MCF 10A (cell line): ENCODE results near the gene DNM3. TPM values are rescaled to one million over a fixed set of nuclear protein-coding genes. Genes with fewer than 3 reads are reported as not detected.

ENCODE experiments used
- BruUV-seq: library from RNA; stranded (reverse); fragments of 400-500 nt; replicated peaks from 2 replicates; lab custom pipeline; 2021; lab: Mats Ljungman, UMichigan
- CTCF ChIA-PET: fragments of 300-600 bp; sonication (Branson Sonifier 250); formaldehyde crosslinking; extraction: SDS; loops from one replicate; lab custom pipeline; 2021; ENCODE audit warnings: antibody characterized with exemption, inconsistent platforms; lab: Yijun Ruan, JAX
- POLR2A ChIA-PET: fragments of 300-600, 350-650 bp; sonication (Branson Sonifier 250); formaldehyde crosslinking; extraction: SDS; loops from one replicate; lab custom pipeline; 2020; ENCODE audit warnings: antibody characterized with exemption, inconsistent platforms; lab: Yijun Ruan, JAX
- DNase-seq: peaks from one replicate; pipeline ENCODE4 v3.0.0-alpha.2; 2018; ENCODE audit not compliant: unreplicated experiment
- H3K27ac Mint-ChIP-seq: one replicate; pipeline ENCODE4 v1.8.0; 2022; ENCODE audit warnings: mild to moderate bottlenecking, low read depth, mixed read lengths; ENCODE audit not compliant: unreplicated experiment
- H3K27me3 Mint-ChIP-seq: one replicate; pipeline ENCODE4 v1.8.0; 2022; ENCODE audit warnings: mixed read lengths; ENCODE audit not compliant: insufficient read depth, unreplicated experiment
- H3K36me3 Mint-ChIP-seq: one replicate; pipeline ENCODE4 v1.8.0; 2022; ENCODE audit warnings: mild to moderate bottlenecking, moderate library complexity, mixed read lengths; ENCODE audit not compliant: insufficient read depth, unreplicated experiment
- H3K4me1 Mint-ChIP-seq: one replicate; pipeline ENCODE4 v1.8.0; 2022; ENCODE audit warnings: mixed read lengths; ENCODE audit not compliant: insufficient read depth, unreplicated experiment
- H3K4me3 Mint-ChIP-seq: one replicate; pipeline ENCODE4 v1.8.0; 2022; ENCODE audit warnings: mild to moderate bottlenecking, moderate library complexity, mixed read lengths; ENCODE audit not compliant: unreplicated experiment
- H3K9me3 Mint-ChIP-seq: one replicate; pipeline ENCODE4 v1.8.0; 2022; ENCODE audit warnings: mixed read lengths; ENCODE audit not compliant: unreplicated experiment
- intact Hi-C: fragments of 100-400 bp; cut with micrococcal nuclease; formaldehyde crosslinking; loops from 2 replicates; pipeline ENCODE4 v1.14.1; 2022
- total RNA-seq: library from RNA; stranded (reverse); gene quantifications from 2 replicates; pipeline ENCODE4 v1.2.3, GENCODE V29; 2022
- TF ChIP-seq, protein P1 (sequence below): fragments of 200-600 bp; IDR thresholded peaks from one replicate; pipeline ENCODE4 v1.8.0; 2022; ENCODE audit warnings: antibody characterized with exemption, mild to moderate bottlenecking; ENCODE audit not compliant: unreplicated experiment

Gene DNM3
- total RNA-seq, 1 experiment from 2014 or later = 0.68 TPM

DNA sequence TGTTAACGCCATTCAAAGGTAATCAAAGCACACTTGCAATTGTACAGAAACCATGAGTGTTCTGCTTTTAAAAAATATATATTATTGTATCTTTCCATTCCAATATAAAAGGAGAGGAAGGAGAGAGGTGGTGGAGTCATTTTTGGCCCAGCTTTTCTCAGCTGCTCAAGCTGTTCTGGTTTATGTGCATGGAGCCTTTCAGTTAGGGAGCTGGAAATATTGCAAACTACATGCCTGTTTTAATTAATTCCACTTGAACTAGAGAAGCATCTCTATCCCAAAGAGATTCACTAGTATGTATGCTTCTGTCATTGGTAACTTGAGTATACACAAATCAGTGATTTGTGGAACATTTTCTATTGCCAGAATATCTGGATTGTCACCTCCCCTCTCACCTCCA lies 550.7 kb downstream of the DNM3 start:
- POLR2A ChIA-PET = interaction anchor here (0.6 to 1.4 kb wide), 3 partner anchors 33 to 110 kb away, joined by 3 to 5 read pairs (median 4); no protein-coding TSS in a partner anchor

DNA sequence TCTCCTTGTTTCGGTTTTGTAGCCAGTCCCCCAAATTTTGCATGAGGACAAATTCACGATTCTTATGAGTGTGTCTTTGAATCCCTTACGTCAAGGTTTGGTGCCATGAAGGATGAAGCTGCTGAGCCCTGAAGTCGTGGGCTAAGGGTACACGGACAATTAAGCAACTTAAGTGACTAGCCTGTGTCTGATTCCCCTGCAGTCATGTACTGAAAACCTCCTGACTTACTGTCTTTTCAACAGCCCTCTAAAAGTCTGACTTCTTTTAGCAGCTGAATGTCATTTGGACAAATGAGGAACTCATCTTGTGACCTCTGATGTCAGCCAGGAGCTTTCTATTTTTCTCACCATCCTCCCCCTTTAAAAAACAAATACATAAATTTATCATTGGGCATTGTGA lies 552.1 kb downstream of the DNM3 start:
- TF ChIP-seq, protein P1, sequence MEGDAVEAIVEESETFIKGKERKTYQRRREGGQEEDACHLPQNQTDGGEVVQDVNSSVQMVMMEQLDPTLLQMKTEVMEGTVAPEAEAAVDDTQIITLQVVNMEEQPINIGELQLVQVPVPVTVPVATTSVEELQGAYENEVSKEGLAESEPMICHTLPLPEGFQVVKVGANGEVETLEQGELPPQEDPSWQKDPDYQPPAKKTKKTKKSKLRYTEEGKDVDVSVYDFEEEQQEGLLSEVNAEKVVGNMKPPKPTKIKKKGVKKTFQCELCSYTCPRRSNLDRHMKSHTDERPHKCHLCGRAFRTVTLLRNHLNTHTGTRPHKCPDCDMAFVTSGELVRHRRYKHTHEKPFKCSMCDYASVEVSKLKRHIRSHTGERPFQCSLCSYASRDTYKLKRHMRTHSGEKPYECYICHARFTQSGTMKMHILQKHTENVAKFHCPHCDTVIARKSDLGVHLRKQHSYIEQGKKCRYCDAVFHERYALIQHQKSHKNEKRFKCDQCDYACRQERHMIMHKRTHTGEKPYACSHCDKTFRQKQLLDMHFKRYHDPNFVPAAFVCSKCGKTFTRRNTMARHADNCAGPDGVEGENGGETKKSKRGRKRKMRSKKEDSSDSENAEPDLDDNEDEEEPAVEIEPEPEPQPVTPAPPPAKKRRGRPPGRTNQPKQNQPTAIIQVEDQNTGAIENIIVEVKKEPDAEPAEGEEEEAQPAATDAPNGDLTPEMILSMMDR = no peak
- ChIA-PET POLR2A (interaction anchor here (0.6 to 0.8 kb wide), 3 partner anchors 118 to 914 kb away, joined by 3 to 4 read pairs (median 3); no protein-coding TSS in a partner anchor), CTCF (interaction anchor here (0.9 to 8.5 kb wide), 5 partner anchors 17 to 391 kb away, joined by 3 to 135 read pairs (median 7); no protein-coding TSS in a partner anchor)
- intact Hi-C loops = no loop called here
- no peaks in the 10 kb centered on the region for H3K27me3 Mint-ChIP-seq
- no peak for DNase-seq
- no TSS peak for BruUV-seq
- no peaks in the 10 kb centered on the region for H3K9me3 Mint-ChIP-seq
- H3K4me3 Mint-ChIP-seq = no peak overlapping the region
- H3K36me3 Mint-ChIP-seq = peaks cover 10% of the 10 kb centered on the region
- H3K4me1 Mint-ChIP-seq = peaks cover 18% of the 10 kb centered on the region
- H3K27ac Mint-ChIP-seq = no peak overlapping the region

More for the DNA sequence above, 550.7 kb downstream of the DNM3 start:
- H3K27me3 Mint-ChIP-seq = no peaks in the 10 kb centered on the region
- TF ChIP-seq, protein P1 = no peak
- H3K27ac Mint-ChIP-seq = no peak overlapping the region
- no peaks in the 10 kb centered on the region for H3K9me3 Mint-ChIP-seq
- intact Hi-C loops = no loop called here
- no peak for DNase-seq
- no peak overlapping the region for H3K4me3 Mint-ChIP-seq
- CTCF ChIA-PET = interaction anchor here (0.7 to 2.1 kb wide), 4 partner anchors 38 to 584 kb away, joined by 3 to 12 read pairs (median 3); no protein-coding TSS in a partner anchor
- peaks cover 5% of the 10 kb centered on the region for H3K36me3 Mint-ChIP-seq
- peaks cover 12% of the 10 kb centered on the region for H3K4me1 Mint-ChIP-seq
- BruUV-seq = no TSS peak

DNA sequence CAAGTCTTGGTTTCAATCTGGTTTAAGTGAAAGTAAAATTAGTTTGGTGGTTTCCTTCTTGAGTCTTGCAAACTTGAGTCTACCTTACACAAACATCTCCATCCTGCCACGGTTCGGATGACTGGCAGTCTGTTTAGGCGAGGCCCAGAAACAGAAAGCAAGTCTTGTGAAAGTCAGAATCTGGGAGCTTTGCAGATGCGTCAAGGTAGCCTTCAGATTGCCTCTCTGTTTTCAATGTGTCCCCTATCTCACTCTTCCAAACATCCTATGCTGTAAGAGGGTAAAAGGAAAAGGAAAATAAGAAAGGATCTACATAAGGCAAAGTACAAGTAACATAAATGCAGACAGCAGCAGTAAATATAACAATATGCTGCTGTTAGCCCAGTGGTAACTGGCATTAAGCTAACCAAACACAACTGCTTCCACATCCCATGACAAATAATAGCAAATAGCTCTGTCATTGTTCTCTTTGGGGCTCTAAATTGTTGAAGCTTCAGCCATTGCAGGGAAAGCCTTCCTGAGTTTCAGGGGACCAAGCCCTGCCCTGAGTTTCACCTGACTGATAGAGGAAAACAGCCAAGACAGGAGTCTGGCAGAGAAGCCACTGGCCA lies 552.9 kb downstream of the DNM3 start:
- Mint-ChIP-seq H3K4me3 (no peak overlapping the region), H3K36me3 (peaks cover 11% of the 10 kb centered on the region), H3K4me1 (peaks cover 27% of the 10 kb centered on the region), H3K27me3 (no peaks in the 10 kb centered on the region), H3K27ac (peak overlapping the region; percentile 21), H3K9me3 (no peaks in the 10 kb centered on the region)
- CTCF ChIA-PET = interaction anchor here (0.6 to 8.5 kb wide), 18 partner anchors 12 to 595 kb away, joined by 3 to 135 read pairs (median 5); no protein-coding TSS in a partner anchor
- TF ChIP-seq, protein P1 = no peak
- DNase-seq = peak; percentile 34
- POLR2A ChIA-PET = interaction anchor here (0.6 to 1.8 kb wide), 9 partner anchors 18 to 304 kb away, joined by 3 to 5 read pairs (median 4); no protein-coding TSS in a partner anchor
- intact Hi-C loops = no loop called here
- BruUV-seq = no TSS peak

DNA sequence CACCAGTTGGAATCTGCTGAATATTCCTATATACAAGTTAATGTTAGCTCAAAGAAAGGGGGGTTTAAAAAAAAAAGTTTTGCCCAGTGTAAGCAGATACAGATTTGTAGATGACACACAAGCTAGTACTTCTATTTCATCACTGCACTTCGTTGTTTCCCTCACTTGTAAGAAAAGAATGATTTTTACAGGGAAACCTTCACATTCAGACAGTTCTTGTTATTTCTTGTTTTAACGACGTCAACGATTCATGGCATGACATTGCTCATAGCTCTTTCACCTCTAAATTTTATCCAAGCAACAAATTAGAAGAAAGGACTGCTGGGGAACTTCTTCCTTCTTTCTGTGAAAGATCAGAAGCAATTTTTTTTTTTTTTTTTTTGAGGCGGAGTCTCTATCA lies 553.5 kb downstream of the DNM3 start:
- ChIA-PET POLR2A (interaction anchor here (0.6 to 1.8 kb wide), 10 partner anchors 19 to 304 kb away, joined by 3 to 5 read pairs (median 4); partner anchors contain the start of gene C1orf105), CTCF (interaction anchor here (0.5 to 8.5 kb wide), 19 partner anchors 34 to 1076 kb away, joined by 3 to 135 read pairs (median 5); no protein-coding TSS in a partner anchor)
- Mint-ChIP-seq H3K9me3 (no peaks in the 10 kb centered on the region), H3K27ac (peak overlapping the region; percentile 21), H3K4me1 (peaks cover 31% of the 10 kb centered on the region), H3K36me3 (peaks cover 8% of the 10 kb centered on the region), H3K4me3 (no peak overlapping the region), H3K27me3 (no peaks in the 10 kb centered on the region)
- intact Hi-C loops = no loop called here
- no TSS peak for BruUV-seq
- DNase-seq = no peak
- TF ChIP-seq, protein P1 = no peak
